HepG2 (cell line): Measurements from ENCODE around the gene MZF1.

ENCODE experiments used
- GFI1 ChIP-seq: sonication (generic); formaldehyde crosslinking; IDR thresholded peaks from 2 replicates; pipeline ENCODE4 v1.5.0; 2020; ENCODE audit warnings: missing genetic modification reagents, mild to moderate bottlenecking, borderline replicate concordance
- PRPF4 ChIP-seq: fragments of 200-400 bp; formaldehyde crosslinking; IDR thresholded peaks from 2 replicates; pipeline ENCODE4 v1.6.1; 2016; ENCODE audit warnings: low read length, low read depth; ENCODE audit not compliant: poor library complexity, severe bottlenecking
- REST ChIP-seq, 2 experiments: IDR thresholded peaks; 2 replicates each; pipeline ENCODE4 v1.6.1; 2011 to 2012; ENCODE audit warnings: low read length in 2 of 2, borderline replicate concordance in 1 of 2, low read depth in 1 of 2, mild to moderate bottlenecking in 1 of 2, moderate library complexity in 1 of 2
- SRSF4 ChIP-seq: fragments of 200-400 bp; formaldehyde crosslinking; IDR thresholded peaks from one replicate; pipeline ENCODE4 v1.6.1; 2018; ENCODE audit warnings: mild to moderate bottlenecking, low read depth, low read length, moderate library complexity; ENCODE audit not compliant: poor library complexity, severe bottlenecking
- ZNF138 ChIP-seq: sonication (generic); formaldehyde crosslinking; IDR thresholded peaks from 2 replicates; pipeline ENCODE4 v1.5.0; 2020; ENCODE audit warnings: mild to moderate bottlenecking, low read depth, missing genetic modification reagents

- TF ChIP-seq SRSF4 (no peak), PRPF4 (no peak), GFI1 (CRISPR knock-in tag) (no peak), REST (IDR thresholded peaks at IDR 0.05; ENCODE audit: borderline replicate concordance in 1 of 2, low read depth in 1 of 2, low read length in 2 of 2) (no peak), ZNF138 (CRISPR knock-in tag) (no peak)
These were observed 6.1 kb downstream of the MZF1 start for GRCh38 chr19:58566989-58567388.
